Measurements from ENCODE around the gene CSF3. TPM values are rescaled to one million over a fixed set of nuclear protein-coding genes. Genes with fewer than 3 reads are reported as not detected.
A peak's percentile ranks its signal among the peaks of the same experiment; 100 is the strongest.

CSF3 gene
- total RNA-seq, 4 donors from 2014 or later, result 4.0 TPM; not detected in 3

DNA sequence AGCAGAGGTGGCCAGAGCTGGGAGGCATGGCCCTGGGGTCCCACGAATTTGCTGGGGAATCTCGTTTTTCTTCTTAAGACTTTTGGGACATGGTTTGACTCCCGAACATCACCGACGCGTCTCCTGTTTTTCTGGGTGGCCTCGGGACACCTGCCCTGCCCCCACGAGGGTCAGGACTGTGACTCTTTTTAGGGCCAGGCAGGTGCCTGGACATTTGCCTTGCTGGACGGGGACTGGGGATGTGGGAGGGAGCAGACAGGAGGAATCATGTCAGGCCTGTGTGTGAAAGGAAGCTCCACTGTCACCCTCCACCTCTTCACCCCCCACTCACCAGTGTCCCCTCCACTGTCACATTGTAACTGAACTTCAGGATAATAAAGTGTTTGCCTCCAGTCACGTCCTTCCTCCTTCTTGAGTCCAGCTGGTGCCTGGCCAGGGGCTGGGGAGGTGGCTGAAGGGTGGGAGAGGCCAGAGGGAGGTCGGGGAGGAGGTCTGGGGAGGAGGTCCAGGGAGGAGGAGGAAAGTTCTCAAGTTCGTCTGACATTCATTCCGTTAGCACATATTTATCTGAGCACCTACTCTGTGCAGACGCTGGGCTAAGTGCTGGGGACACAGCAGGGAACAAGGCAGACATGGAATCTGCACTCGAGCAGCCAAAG lies 2.3 kb downstream of the CSF3 start:
- DNase-seq, result no peak
- TF ChIP-seq POLR2A (IDR thresholded peaks at IDR 0.05), result no peak
- TF ChIP-seq CTCF (IDR thresholded peaks at IDR 0.05), result no peak
- Histone ChIP-seq H3K4me3 (no peak overlapping the region), H3K4me1 (peaks cover 21 to 84% (median 62%) of the 10 kb centered on the region in 3 donors), H3K27ac (peak overlapping the region in 2 of 4 donors; percentile 67 to 80), H3K36me3 (peaks cover 5 to 47% (median 15%) of the 10 kb centered on the region in 3 donors), H3K9me3 (no peaks in the 10 kb centered on the region), H3K27me3 (no peaks in the 10 kb centered on the region)
- intact Hi-C loops (cut with DNase I), result loop anchor here (10.0 kb wide), 2 partner anchors 67 to 147 kb away; no protein-coding TSS in a partner anchor
- WGBS, 2 donors, result 41 to 54% methylated on average over 8 to 14 of the region's 15 CpGs

DNA sequence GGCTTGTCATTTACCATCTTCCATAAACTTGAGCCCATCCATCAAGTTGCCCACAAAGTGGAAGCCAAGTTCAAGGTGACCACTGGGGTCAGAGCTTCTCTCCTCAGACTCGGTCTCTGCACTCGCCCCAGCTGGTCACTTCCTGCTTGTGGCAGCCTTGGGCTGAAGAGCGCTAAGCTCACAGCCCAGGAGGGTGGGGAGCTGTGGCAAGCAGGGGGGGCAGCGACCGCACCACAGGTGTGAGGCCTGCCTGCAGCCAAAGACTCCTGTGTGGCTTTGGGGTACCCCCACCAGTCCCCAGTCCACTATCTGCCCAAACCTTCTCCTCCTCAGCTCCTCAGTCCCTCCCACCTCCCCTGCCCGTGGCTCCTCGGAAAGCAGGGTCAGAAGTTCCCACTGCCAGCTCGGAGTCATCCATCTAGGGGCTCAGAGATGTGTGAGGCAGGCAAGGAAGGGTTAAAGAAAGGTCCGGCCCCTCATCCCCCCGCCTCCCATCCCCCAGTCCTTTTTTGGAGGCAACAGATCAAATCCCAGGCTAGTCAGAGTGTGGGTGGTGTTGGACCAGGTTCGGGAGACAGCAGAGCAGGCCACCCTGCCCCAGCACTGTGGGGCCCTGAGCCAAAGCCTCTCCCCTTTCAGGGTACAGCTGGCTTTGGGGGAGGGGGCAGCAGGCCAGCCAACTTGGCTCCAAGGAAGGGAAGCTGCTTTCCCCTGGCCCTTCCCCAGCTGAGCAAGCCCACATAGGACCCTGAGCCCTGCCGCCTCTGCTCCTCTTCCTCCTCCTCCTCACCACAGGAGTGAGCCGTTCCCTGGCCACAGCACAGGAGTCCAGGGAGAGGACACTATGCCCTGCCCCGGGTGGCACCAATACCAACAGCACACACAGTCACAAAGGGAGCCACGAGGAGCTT lies 3.2 kb downstream of the CSF3 start:
- Histone ChIP-seq H3K27me3 (no peaks in the 10 kb centered on the region), H3K4me3 (no peak overlapping the region), H3K27ac (peak overlapping the region in 3 of 4 donors; percentile 57 to 80 (median 67)), H3K9me3 (no peaks in the 10 kb centered on the region), H3K4me1 (peaks cover 22 to 91% (median 71%) of the 10 kb centered on the region in 3 donors), H3K36me3 (peaks cover 9 to 56% (median 21%) of the 10 kb centered on the region in 3 donors)
- no peak for TF ChIP-seq CTCF (IDR thresholded peaks at IDR 0.05)
- 38 to 46% methylated on average over 7 to 9 of the region's 15 CpGs for WGBS, 2 donors
- no peak for DNase-seq
- intact Hi-C loops (cut with DNase I), result loop anchor here (10.0 kb wide), 2 partner anchors 66 to 146 kb away; no protein-coding TSS in a partner anchor

DNA sequence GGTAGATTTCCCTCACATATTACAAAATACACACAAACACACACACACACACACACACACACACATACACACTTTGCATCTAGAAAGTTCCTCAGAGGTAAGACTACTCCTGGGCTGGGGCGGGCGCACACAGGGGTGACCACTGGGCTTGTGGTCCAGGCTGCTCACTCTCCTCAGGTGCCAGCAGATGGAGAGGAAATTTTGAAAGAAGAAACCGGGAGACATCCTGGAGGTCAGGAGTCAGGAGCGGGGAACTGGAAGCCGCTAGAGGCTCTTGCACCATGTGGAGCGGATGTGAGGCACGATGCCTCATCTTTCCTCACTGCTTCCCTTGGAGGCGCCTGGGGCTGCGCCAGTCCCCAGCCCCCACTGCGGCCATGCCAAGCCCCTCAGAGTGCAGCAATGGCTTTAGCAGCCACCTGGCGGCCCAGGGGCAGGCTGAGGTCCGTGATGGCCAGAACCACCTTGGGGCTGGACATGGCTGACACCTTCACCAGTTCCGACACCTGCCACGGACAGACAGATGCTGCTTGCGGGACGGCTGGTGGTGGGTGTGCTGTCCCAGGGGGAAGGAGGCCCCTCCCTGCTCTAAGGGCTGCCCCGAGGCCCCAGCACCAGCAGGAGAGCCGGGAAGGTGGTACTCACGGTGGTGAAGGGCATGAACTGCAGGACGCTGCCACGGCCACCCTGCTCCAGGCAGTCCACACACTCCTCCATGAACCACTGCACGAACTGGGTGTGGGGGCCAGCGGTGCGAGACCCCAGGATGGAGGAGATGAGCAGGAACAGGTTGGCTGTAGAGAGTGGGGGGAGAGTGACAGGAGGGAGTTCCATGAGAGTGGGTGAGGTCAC lies 4.1 kb downstream of the CSF3 start:
- TF ChIP-seq CTCF (IDR thresholded peaks at IDR 0.05) (peak in 1 of 6 experiments; percentile 6), POLR2A (IDR thresholded peaks at IDR 0.05) (no peak)
- DNase-seq, result no peak
- Histone ChIP-seq H3K36me3 (peaks cover 9 to 65% (median 21%) of the 10 kb centered on the region in 3 donors), H3K27ac (peak overlapping the region in 3 of 4 donors; percentile 57 to 80 (median 67)), H3K4me3 (no peak overlapping the region), H3K4me1 (peaks cover 17 to 91% (median 71%) of the 10 kb centered on the region in 3 donors), H3K27me3 (no peaks in the 10 kb centered on the region), H3K9me3 (no peaks in the 10 kb centered on the region)
- 71 to 74% methylated on average over 9 to 10 of the region's 24 CpGs for WGBS, 2 donors
- intact Hi-C loops (cut with DNase I), result loop anchor here (10.0 kb wide), 2 partner anchors 65 to 145 kb away; no protein-coding TSS in a partner anchor

DNA sequence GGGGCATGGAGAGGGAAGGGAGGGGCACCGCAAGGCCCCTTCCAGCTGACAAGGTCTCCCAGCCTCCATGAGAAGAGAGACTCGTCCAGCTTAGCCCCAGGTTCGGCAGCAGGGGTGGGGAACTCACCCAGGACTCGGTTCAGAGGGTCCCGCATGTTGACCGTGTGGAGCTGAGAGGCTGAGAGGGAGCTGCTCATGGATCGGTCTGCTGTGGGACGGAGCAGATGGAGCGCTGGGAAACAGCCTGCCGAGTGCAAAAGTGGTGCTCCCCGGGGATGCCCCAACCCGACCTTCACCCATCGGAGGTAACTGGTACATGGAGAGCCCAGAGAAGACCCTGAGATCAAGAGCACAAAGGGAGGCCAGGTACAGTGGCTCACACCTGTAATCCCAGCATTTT lies 4.9 kb downstream of the CSF3 start:
- intact Hi-C loops (cut with DNase I), result no loop called here
- H3K9me3 ChIP-seq, result no peaks in the 10 kb centered on the region
- TF ChIP-seq CTCF (IDR thresholded peaks at IDR 0.05), result no peak
- TF ChIP-seq POLR2A (IDR thresholded peaks at IDR 0.05), result no peak
- peak overlapping the region in 1 of 4 donors; percentile 77 for H3K27ac ChIP-seq
- H3K36me3 ChIP-seq, result peaks cover 9 to 73% (median 21%) of the 10 kb centered on the region in 3 donors
- H3K27me3 ChIP-seq, result no peaks in the 10 kb centered on the region
- WGBS, 2 donors, result 97 to 98% methylated on average over 10 to 11 of the region's 13 CpGs
- no peak overlapping the region for H3K4me3 ChIP-seq
- H3K4me1 ChIP-seq, result peaks cover 13 to 91% (median 64%) of the 10 kb centered on the region in 3 donors
- no peak for DNase-seq

Measured in esophagus squamous epithelium (tissue), 5 donors.